Stimulated activated CD4-positive, alpha-beta T cell treated with anti-CD3 and anti-CD28 coated beads, Interleukin-12 subunit alpha, Interleukin-12 subunit beta, amount 100 ng/mL, for 4 hours (primary cell): ENCODE data around the gene HACD4.

Experiments
- DNase-seq: peaks from one replicate; pipeline ENCODE4 v3.0.0-alpha.2; 2020

HACD4 gene

GRCh38 chr9:20962536-20963225 lies 68.8 kb downstream of the HACD4 start:
- DNase-seq, result no peak

DNA sequence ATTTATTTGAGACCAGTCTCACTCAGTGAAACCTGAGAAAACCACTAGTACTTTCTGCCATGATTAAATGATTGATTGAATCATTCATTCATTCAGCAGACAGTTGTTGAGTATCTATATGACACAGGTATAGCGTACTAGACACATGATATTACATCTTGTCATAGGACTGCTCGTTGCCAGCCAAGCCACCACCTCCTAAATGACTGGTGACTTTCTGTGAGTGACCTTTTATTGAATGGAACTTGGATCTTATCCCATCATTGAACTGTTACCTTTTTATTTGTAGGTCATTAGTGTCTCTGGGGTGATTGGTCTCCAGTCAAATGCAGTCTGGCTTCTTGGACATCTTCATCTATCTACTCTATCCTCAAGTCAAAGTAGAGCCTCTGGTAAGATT lies 80.7 kb downstream of the HACD4 start:
- no peak for DNase-seq
